ENCODE measurements around the gene PKD1L1.

PKD1L1 gene

GRCh38 chr7:47885309-47885986, 62.8 kb downstream of the PKD1L1 start:
- Mint-ChIP-seq H3K4me1 (no peaks in the 10 kb centered on the region), H3K27ac (no peak overlapping the region), H3K9me3 (no peaks in the 10 kb centered on the region), H3K36me3 (no peaks in the 10 kb centered on the region), H3K27me3 (no peaks in the 10 kb centered on the region), H3K4me3 (no peak overlapping the region)

- H3K4me1 Mint-ChIP-seq = no peaks in the 10 kb centered on the region
- H3K27ac Mint-ChIP-seq = no peak overlapping the region
- H3K9me3 Mint-ChIP-seq = no peaks in the 10 kb centered on the region
- H3K4me3 Mint-ChIP-seq = no peak overlapping the region
- no peaks in the 10 kb centered on the region for H3K27me3 Mint-ChIP-seq
- no peaks in the 10 kb centered on the region for H3K36me3 Mint-ChIP-seq
These were observed 63.6 kb downstream of the PKD1L1 start for GRCh38 chr7:47884675-47885074.

- no peaks in the 10 kb centered on the region for H3K9me3 Mint-ChIP-seq
- H3K4me1 Mint-ChIP-seq = no peaks in the 10 kb centered on the region
- no peak overlapping the region for H3K4me3 Mint-ChIP-seq
- peaks cover 6% of the 10 kb centered on the region for H3K36me3 Mint-ChIP-seq
- H3K27ac Mint-ChIP-seq = no peak overlapping the region
- H3K27me3 Mint-ChIP-seq = no peaks in the 10 kb centered on the region
These were observed 65.6 kb downstream of the PKD1L1 start for GRCh38 chr7:47882635-47883034.

- Mint-ChIP-seq H3K4me1 (no peaks in the 10 kb centered on the region), H3K27me3 (no peaks in the 10 kb centered on the region), H3K36me3 (peaks cover 6% of the 10 kb centered on the region), H3K4me3 (no peak overlapping the region), H3K27ac (no peak overlapping the region), H3K9me3 (no peaks in the 10 kb centered on the region)
These were observed 67.0 kb downstream of the PKD1L1 start for GRCh38 chr7:47881256-47881655.

GRCh38 chr7:47878662-47879061, 69.6 kb downstream of the PKD1L1 start:
- Mint-ChIP-seq H3K9me3 (no peaks in the 10 kb centered on the region), H3K27ac (no peak overlapping the region), H3K27me3 (no peaks in the 10 kb centered on the region), H3K4me3 (no peak overlapping the region), H3K36me3 (peaks cover 6% of the 10 kb centered on the region), H3K4me1 (no peaks in the 10 kb centered on the region)

- H3K27ac Mint-ChIP-seq = no peak overlapping the region
- H3K4me1 Mint-ChIP-seq = no peaks in the 10 kb centered on the region
These were observed 70.9 kb downstream of the PKD1L1 start for GRCh38 chr7:47877336-47877735.

GRCh38 chr7:47875998-47876744, 72.1 kb downstream of the PKD1L1 start:
- H3K36me3 Mint-ChIP-seq = peaks cover 6% of the 10 kb centered on the region
- H3K4me3 Mint-ChIP-seq = no peak overlapping the region
- H3K9me3 Mint-ChIP-seq = no peaks in the 10 kb centered on the region
- no peaks in the 10 kb centered on the region for H3K27me3 Mint-ChIP-seq
- no peak overlapping the region for H3K27ac Mint-ChIP-seq
- H3K4me1 Mint-ChIP-seq = no peaks in the 10 kb centered on the region

More at GRCh38 chr7:47877336-47877735, 70.9 kb downstream of the PKD1L1 start:
- peaks cover 6% of the 10 kb centered on the region for H3K36me3 Mint-ChIP-seq
- H3K4me3 Mint-ChIP-seq = no peak overlapping the region
- H3K27me3 Mint-ChIP-seq = no peaks in the 10 kb centered on the region
- no peaks in the 10 kb centered on the region for H3K9me3 Mint-ChIP-seq

- H3K4me1 Mint-ChIP-seq = no peaks in the 10 kb centered on the region
- no peaks in the 10 kb centered on the region for H3K9me3 Mint-ChIP-seq
- H3K27me3 Mint-ChIP-seq = no peaks in the 10 kb centered on the region
- no peak overlapping the region for H3K4me3 Mint-ChIP-seq
- no peak overlapping the region for H3K27ac Mint-ChIP-seq
- peaks cover 6% of the 10 kb centered on the region for H3K36me3 Mint-ChIP-seq
These were observed 72.9 kb downstream of the PKD1L1 start for GRCh38 chr7:47875406-47875805.

GRCh38 chr7:47873762-47874161, 74.5 kb downstream of the PKD1L1 start:
- Mint-ChIP-seq H3K9me3 (no peaks in the 10 kb centered on the region), H3K27ac (no peak overlapping the region), H3K4me3 (no peak overlapping the region), H3K27me3 (no peaks in the 10 kb centered on the region), H3K4me1 (no peaks in the 10 kb centered on the region), H3K36me3 (peaks cover 5% of the 10 kb centered on the region)

- H3K9me3 Mint-ChIP-seq = no peaks in the 10 kb centered on the region
- no peaks in the 10 kb centered on the region for H3K27me3 Mint-ChIP-seq
- no peaks in the 10 kb centered on the region for H3K4me1 Mint-ChIP-seq
- no peak overlapping the region for H3K27ac Mint-ChIP-seq
- H3K4me3 Mint-ChIP-seq = no peak overlapping the region
- peaks cover 1% of the 10 kb centered on the region for H3K36me3 Mint-ChIP-seq
These were observed 81.0 kb downstream of the PKD1L1 start for GRCh38 chr7:47867286-47867685.

GRCh38 chr7:47866120-47866519, 82.1 kb downstream of the PKD1L1 start:
- Mint-ChIP-seq H3K36me3 (peaks cover 1% of the 10 kb centered on the region), H3K27me3 (peaks cover 1% of the 10 kb centered on the region), H3K4me1 (no peaks in the 10 kb centered on the region), H3K9me3 (no peaks in the 10 kb centered on the region), H3K4me3 (no peak overlapping the region), H3K27ac (no peak overlapping the region)

- Mint-ChIP-seq H3K9me3 (no peaks in the 10 kb centered on the region), H3K27me3 (no peaks in the 10 kb centered on the region), H3K4me3 (no peak overlapping the region), H3K36me3 (no peaks in the 10 kb centered on the region), H3K4me1 (no peaks in the 10 kb centered on the region), H3K27ac (no peak overlapping the region)
These were observed 95.7 kb downstream of the PKD1L1 start for GRCh38 chr7:47852330-47853245.

GRCh38 chr7:47847207-47847606, 101.1 kb downstream of the PKD1L1 start:
- no peaks in the 10 kb centered on the region for H3K36me3 Mint-ChIP-seq
- H3K9me3 Mint-ChIP-seq = no peaks in the 10 kb centered on the region
- no peaks in the 10 kb centered on the region for H3K27me3 Mint-ChIP-seq
- no peak overlapping the region for H3K4me3 Mint-ChIP-seq
- H3K27ac Mint-ChIP-seq = no peak overlapping the region
- H3K4me1 Mint-ChIP-seq = no peaks in the 10 kb centered on the region

- Mint-ChIP-seq H3K36me3 (no peaks in the 10 kb centered on the region), H3K27ac (no peak overlapping the region), H3K4me3 (no peak overlapping the region), H3K27me3 (no peaks in the 10 kb centered on the region), H3K9me3 (no peaks in the 10 kb centered on the region), H3K4me1 (no peaks in the 10 kb centered on the region)
These were observed 102.0 kb downstream of the PKD1L1 start for GRCh38 chr7:47846138-47846836.

- Mint-ChIP-seq H3K27ac (no peak overlapping the region), H3K4me3 (no peak overlapping the region), H3K36me3 (no peaks in the 10 kb centered on the region), H3K4me1 (no peaks in the 10 kb centered on the region), H3K9me3 (no peaks in the 10 kb centered on the region), H3K27me3 (no peaks in the 10 kb centered on the region)
These were observed 104.0 kb downstream of the PKD1L1 start for GRCh38 chr7:47844311-47844710.
